Activated T-cell treated with anti-CD3 and anti-CD28 coated beads for 24 hours (primary cell): Measurements from ENCODE around the gene TAS2R41.

Experiments used
- DNase-seq: peaks from one replicate; pipeline ENCODE4 v3.0.0-alpha.2; 2020; ENCODE audit warnings: low read depth

The TAS2R41 gene

GRCh38 chr7:143493751-143494150 is 16.1 kb downstream of the TAS2R41 start:
- no peak for DNase-seq

- DNase-seq: no peak
Measured at GRCh38 chr7:143494622-143495021, 16.9 kb downstream of the TAS2R41 start.

GRCh38 chr7:143495851-143496250 is 18.2 kb downstream of the TAS2R41 start:
- no peak for DNase-seq

GRCh38 chr7:143496263-143496662 is 18.6 kb downstream of the TAS2R41 start:
- no peak for DNase-seq

- DNase-seq: no peak
Measured at GRCh38 chr7:143497008-143497795, 19.5 kb downstream of the TAS2R41 start.

- DNase-seq: no peak
Measured at GRCh38 chr7:143499246-143499645, 21.6 kb downstream of the TAS2R41 start.

- DNase-seq: no peak
Measured at GRCh38 chr7:143499743-143500348, 22.2 kb downstream of the TAS2R41 start.

- no peak for DNase-seq
Measured at GRCh38 chr7:143503261-143503660, 25.6 kb downstream of the TAS2R41 start.

- DNase-seq: no peak
Measured at GRCh38 chr7:143504215-143504936, 26.7 kb downstream of the TAS2R41 start.

GRCh38 chr7:143504937-143505297 is 27.2 kb downstream of the TAS2R41 start:
- no peak for DNase-seq

- DNase-seq: no peak
Measured at GRCh38 chr7:143505838-143506237, 28.2 kb downstream of the TAS2R41 start.

- no peak for DNase-seq
Measured at GRCh38 chr7:143507094-143507518, 29.4 kb downstream of the TAS2R41 start.

- DNase-seq: no peak
Measured at GRCh38 chr7:143507534-143508055, 29.9 kb downstream of the TAS2R41 start.

- no peak for DNase-seq
Measured at GRCh38 chr7:143510854-143511592, 33.4 kb downstream of the TAS2R41 start.

GRCh38 chr7:143511593-143512047 is 33.9 kb downstream of the TAS2R41 start:
- no peak for DNase-seq

GRCh38 chr7:143512488-143513340 is 35.0 kb downstream of the TAS2R41 start:
- DNase-seq: no peak

- DNase-seq: no peak
Measured at GRCh38 chr7:143514487-143514886, 36.8 kb downstream of the TAS2R41 start.

GRCh38 chr7:143514995-143515735 is 37.5 kb downstream of the TAS2R41 start:
- DNase-seq: no peak

GRCh38 chr7:143516981-143517380 is 39.3 kb downstream of the TAS2R41 start:
- no peak for DNase-seq

GRCh38 chr7:143518521-143518920 is 40.8 kb downstream of the TAS2R41 start:
- DNase-seq: no peak
